H1 (cell line): ENCODE results near the gene VASP. TPM values are rescaled to one million over a fixed set of nuclear protein-coding genes. Genes with fewer than 3 reads are reported as not detected.

Experiments
- CTCF ChIA-PET: fragments of 300-600 bp; sonication (Branson Sonifier 250); formaldehyde crosslinking; loops from one replicate; lab custom pipeline; 2021; ENCODE audit not compliant: partially characterized antibody; lab: Charles Lee
- POLR2A ChIA-PET: fragments of 300-600 bp; sonication (Branson Sonifier 250); formaldehyde crosslinking; loops from one replicate; lab custom pipeline; 2021; ENCODE audit warnings: inconsistent platforms; ENCODE audit not compliant: partially characterized antibody; lab: Charles Lee
- DNase-seq, 2 experiments: peaks; one replicate each; pipeline versions ENCODE4 v3.0.0 to v3.0.0-alpha.2; 2010 to 2022; ENCODE audit warnings: low spot score in 2 of 2, low read depth in 1 of 2, mixed read lengths in 1 of 2
- FAIRE-seq: peaks from 2 replicates; lab custom pipeline; 2011; peaks lifted over from hg19 to GRCh38; lab: Jason Lieb, UNC
- H2AFZ ChIP-seq: 2 replicates; pipeline ENCODE4 v1.8.1; 2012; ENCODE audit warnings: low read length, inconsistent platforms
- H2AK5ac ChIP-seq: 2 replicates; pipeline ENCODE4 v1.6.1; 2013; ENCODE audit warnings: low read depth, low read length
- H2BK120ac ChIP-seq: replicated peaks from 2 replicates; pipeline ENCODE3; 2013; ENCODE audit warnings: low read depth, low read length, inconsistent platforms
- H2BK12ac ChIP-seq: 2 replicates; pipeline ENCODE4 v1.6.1; 2013; ENCODE audit warnings: low read depth, low read length
- H2BK15ac ChIP-seq: 2 replicates; pipeline ENCODE4 v1.6.1; 2013; ENCODE audit warnings: low read length
- H2BK20ac ChIP-seq: 2 replicates; pipeline ENCODE4 v1.6.1; 2013; ENCODE audit warnings: low read length
- H2BK5ac ChIP-seq: 2 replicates; pipeline ENCODE4 v1.6.1; 2013; ENCODE audit warnings: low read depth, low read length
- H3K14ac ChIP-seq: 2 replicates; pipeline ENCODE4 v1.6.1; 2013; ENCODE audit warnings: inconsistent platforms; ENCODE audit not compliant: insufficient read length
- H3K18ac ChIP-seq: 2 replicates; pipeline ENCODE4 v1.6.1; 2013; ENCODE audit warnings: low read length; ENCODE audit errors: extremely low read depth
- H3K23ac ChIP-seq: 2 replicates; pipeline ENCODE4 v1.6.1; 2013; ENCODE audit warnings: inconsistent platforms; ENCODE audit not compliant: insufficient read length
- H3K23me2 ChIP-seq: 2 replicates; pipeline ENCODE4 v1.6.1; 2013; ENCODE audit warnings: low read depth, low read length
- H3K27ac ChIP-seq: 2 replicates; pipeline ENCODE4 v1.6.1; 2011; ENCODE audit warnings: low read depth, low read length, inconsistent platforms
- H3K27me3 ChIP-seq, 4 experiments: replicated peaks in 1 of 4; 1 replicate in 1 of 4; 2 replicates in 3 of 4; pipeline versions ENCODE4 v1.6.1 to v1.8.1; 2011 to 2013; ENCODE audit warnings: low read length in 3 of 4, mild to moderate bottlenecking in 3 of 4, inconsistent platforms in 2 of 4, mixed read lengths in 2 of 4, moderate library complexity in 1 of 4; ENCODE audit not compliant: control insufficient read depth in 3 of 4, insufficient read depth in 3 of 4; ENCODE audit errors: extremely low read depth in 1 of 4
- H3K36me3 ChIP-seq, 4 experiments: 2 replicates each; pipeline versions ENCODE4 v1.6.1 to v1.8.1; 2011 to 2013; ENCODE audit warnings: mild to moderate bottlenecking in 4 of 4, low read length in 3 of 4, moderate library complexity in 2 of 4, control low read depth in 1 of 4, inconsistent platforms in 1 of 4; ENCODE audit not compliant: insufficient read depth in 4 of 4, control insufficient read depth in 2 of 4
- H3K4ac ChIP-seq: replicated peaks from 2 replicates; pipeline ENCODE3; 2013; ENCODE audit warnings: low read length, low read depth, mixed read lengths, inconsistent platforms; ENCODE audit not compliant: insufficient read length
- H3K4me1 ChIP-seq, 4 experiments: replicated peaks in 1 of 4; 1 replicate in 1 of 4; 2 replicates in 3 of 4; pipeline versions ENCODE4 v1.6.1 to v1.8.1; 2011 to 2013; ENCODE audit warnings: low read length in 3 of 4, inconsistent platforms in 2 of 4, mixed read lengths in 1 of 4; ENCODE audit not compliant: insufficient read depth in 4 of 4, control insufficient read depth in 3 of 4
- H3K4me2 ChIP-seq, 2 experiments: 2 replicates each; pipeline versions ENCODE4 v1.6.1 to v1.8.1; 2011 to 2013; ENCODE audit warnings: low read depth in 2 of 2, low read length in 2 of 2, control low read depth in 1 of 2, inconsistent platforms in 1 of 2, mild to moderate bottlenecking in 1 of 2; ENCODE audit not compliant: insufficient read depth in 1 of 2
- H3K4me3 ChIP-seq, 4 experiments: fragments of 200-600, 300-600 bp in 1 of 4; sonication (generic), shearing (Covaris generic), sonication (Bioruptor Twin) in 1 of 4; 2 replicates each; pipeline versions ENCODE4 v1.5.1 to v1.8.1; 2011 to 2016; ENCODE audit warnings: low read length in 4 of 4, low read depth in 3 of 4, control low read depth in 2 of 4, inconsistent platforms in 2 of 4, mild to moderate bottlenecking in 2 of 4, mixed read lengths in 1 of 4, moderate library complexity in 1 of 4; ENCODE audit not compliant: insufficient read depth in 2 of 4; ENCODE audit errors: extremely low read depth in 1 of 4
- H3K56ac ChIP-seq: replicated peaks from 2 replicates; pipeline ENCODE3; 2013; ENCODE audit warnings: low read depth, mild to moderate bottlenecking, mixed read lengths, low read length, inconsistent platforms; ENCODE audit not compliant: insufficient read length
- H3K79me1 ChIP-seq: 2 replicates; pipeline ENCODE4 v1.6.1; 2013; ENCODE audit warnings: low read depth, low read length, control low read depth
- H3K79me2 ChIP-seq, 2 experiments: 2 replicates each; pipeline versions ENCODE4 v1.6.1 to v1.8.1; 2012 to 2013; ENCODE audit warnings: low read length in 2 of 2, mild to moderate bottlenecking in 2 of 2, inconsistent platforms in 1 of 2; ENCODE audit not compliant: insufficient read depth in 2 of 2, control insufficient read depth in 1 of 2
- H3K9ac ChIP-seq, 4 experiments: replicated peaks in 1 of 4; 1 replicate in 1 of 4; 2 replicates in 3 of 4; pipeline versions ENCODE4 v1.6.1 to v1.8.1; 2011 to 2013; ENCODE audit warnings: low read depth in 3 of 4, low read length in 3 of 4, control low read depth in 2 of 4, mild to moderate bottlenecking in 2 of 4, moderate library complexity in 2 of 4, inconsistent platforms in 1 of 4; ENCODE audit errors: extremely low read depth in 1 of 4
- H3K9me3 ChIP-seq, 2 experiments: 2 replicates each; pipeline versions ENCODE4 v1.6.1 to v1.8.1; 2012 to 2013; ENCODE audit warnings: mild to moderate bottlenecking in 2 of 2, moderate library complexity in 2 of 2, control low read depth in 1 of 2, inconsistent platforms in 1 of 2, low read depth in 1 of 2, low read length in 1 of 2, mixed read lengths in 1 of 2; ENCODE audit not compliant: insufficient read depth in 2 of 2
- H4K20me1 ChIP-seq, 2 experiments: replicated peaks in 1 of 2; 2 replicates each; pipeline versions ENCODE3 to v1.8.1; 2011 to 2013; ENCODE audit warnings: inconsistent platforms in 2 of 2, low read length in 2 of 2, mild to moderate bottlenecking in 1 of 2; ENCODE audit not compliant: insufficient read depth in 2 of 2, control insufficient read depth in 1 of 2
- H4K5ac ChIP-seq: 2 replicates; pipeline ENCODE4 v1.6.1; 2013; ENCODE audit warnings: low read length, low read depth, mixed read lengths, inconsistent platforms; ENCODE audit not compliant: insufficient read length
- H4K8ac ChIP-seq: 2 replicates; pipeline ENCODE4 v1.8.0; 2013; ENCODE audit warnings: mild to moderate bottlenecking, moderate library complexity, low read length, inconsistent platforms; ENCODE audit not compliant: insufficient read depth; ENCODE audit errors: extremely low read depth
- H4K91ac ChIP-seq: replicated peaks from 2 replicates; pipeline ENCODE3; 2013; ENCODE audit warnings: low read length, mixed read lengths, inconsistent platforms; ENCODE audit not compliant: insufficient read length
- CTBP2 ChIP-seq: IDR thresholded peaks from 2 replicates; pipeline ENCODE4 v1.7.0; 2011; ENCODE audit warnings: borderline replicate concordance, mild to moderate bottlenecking, moderate library complexity, mixed read lengths, low read length; ENCODE audit not compliant: insufficient read depth, insufficient read length
- EZH2 ChIP-seq: fragments of 200-600 bp; sonication (generic); IDR thresholded peaks from 2 replicates; pipeline ENCODE4 v1.7.1; 2012; ENCODE audit warnings: low read depth, mild to moderate bottlenecking, moderate library complexity, low read length, inconsistent platforms; ENCODE audit not compliant: severe bottlenecking
- HDAC6 ChIP-seq: IDR thresholded peaks from one replicate; pipeline ENCODE4 v1.7.1; 2012; ENCODE audit warnings: low read depth, mild to moderate bottlenecking, inconsistent platforms, low read length, moderate library complexity
- KDM1A ChIP-seq: fragments of 200-600, 300-600 bp; sonication (generic); IDR thresholded peaks from 2 replicates; pipeline ENCODE4 v1.7.1; 2016; ENCODE audit warnings: mild to moderate bottlenecking, low read length, borderline replicate concordance
- RFX5 ChIP-seq: IDR thresholded peaks from 2 replicates; pipeline ENCODE4 v1.6.1; 2011; ENCODE audit warnings: low read depth, low read length, improper control_type of control experiment, borderline replicate concordance
- SAP30 ChIP-seq: fragments of 300-600 bp; sonication (generic); IDR thresholded peaks from 2 replicates; pipeline ENCODE4 v1.7.1; 2012; ENCODE audit warnings: low read length, moderate library complexity, mild to moderate bottlenecking, inconsistent platforms; ENCODE audit not compliant: insufficient read depth, insufficient replicate concordance
- SP1 ChIP-seq: IDR thresholded peaks from 2 replicates; pipeline ENCODE4 v1.6.1; 2011; ENCODE audit warnings: low read depth, low read length
- SP4 ChIP-seq: IDR thresholded peaks from 2 replicates; pipeline ENCODE4 v1.6.1; 2012; ENCODE audit warnings: low read length, inconsistent platforms
- TAF7 ChIP-seq: optimal IDR thresholded peaks from 2 replicates; pipeline ENCODE3; 2011; ENCODE audit warnings: low read depth, mild to moderate bottlenecking, inconsistent platforms, low read length, moderate library complexity, borderline replicate concordance
- USF2 ChIP-seq: IDR thresholded peaks from 2 replicates; pipeline ENCODE4 v1.6.1; 2011; ENCODE audit warnings: low read length, improper control_type of control experiment
- WGBS, 2 experiments: shearing (Covaris generic) in 1 of 2; methylation state at CpG; one replicate each; pipeline versions ENCODE4 v1.1.6 to v1.1.7; 2013 to 2015; ENCODE audit warnings: low lambda C conversion rate in 2 of 2, mixed read lengths in 2 of 2, inconsistent platforms in 1 of 2, low coverage in 1 of 2, missing lambda C conversion rate in 1 of 2; ENCODE audit not compliant: insufficient replicate concordance in 2 of 2, insufficient coverage in 1 of 2, insufficient read length in 1 of 2; ENCODE audit errors: extremely low coverage in 1 of 2, missing lambda C conversion rate in 1 of 2; 5-methylcytosine and 5-hydroxymethylcytosine counted together
- polyA plus RNA-seq, 7 experiments: library from polyadenylated mRNA; depleted of rRNA in 3 of 7; stranded (reverse) in 5 of 7; unstranded in 2 of 7; fragments of >200 nt in 5 of 7; fragments of 200-250 nt in 2 of 7; gene quantifications; 1 replicate in 5 of 7; 2 replicates in 1 of 7; 4 replicates in 1 of 7; pipeline versions ENCODE4 v1.2.1 to v1.2.3, GENCODE V29; 2011 to 2013; ENCODE audit warnings: missing spikeins in 2 of 7, mixed read lengths in 2 of 7
- total RNA-seq: library from RNA; stranded (reverse); fragmentation: NEBNext Ultra II Directional; extraction: Animal tissue kit (Norgen Biotek cat#: 25700); gene quantifications from 2 replicates; pipeline ENCODE4 v1.2.1, GENCODE V29; 2021

Gene VASP
- total and polyA plus RNA-seq, 2 of the 8 experiments (the other 6 are each of a cell fraction or from before 2014, with no cell fraction given): 89.7 to 135 TPM

- Histone ChIP-seq H3K79me2 (peaks cover 10 to 36% of the 10 kb centered on the region in 2 experiments; a peak in 3 of 4 replicates), H3K27me3 (no peaks in the 10 kb centered on the region), H3K56ac (no peak overlapping the region), H3K9ac (no peak overlapping the region), H3K79me1 (peaks cover 23% of the 10 kb centered on the region), H3K14ac (no peak overlapping the region), H3K36me3 (peaks cover 12 to 42% (median 21%) of the 10 kb centered on the region in 4 experiments), H3K4ac (no peak overlapping the region), H2BK15ac (no peak overlapping the region), H2BK20ac (no peak overlapping the region), H3K9me3 (no peaks in the 10 kb centered on the region), H2BK12ac (no peak overlapping the region), H3K4me2 (no peak overlapping the region), H3K27ac (no peak overlapping the region), H4K8ac (no peak overlapping the region; the same call in 1 of the 2 replicates), H2AFZ (no peak overlapping the region), H3K18ac (no peak overlapping the region), H3K23ac (no peak overlapping the region), H2AK5ac (no peak overlapping the region), H3K4me3 (no peak overlapping the region), H4K5ac (no peak overlapping the region), H2BK120ac (no peak overlapping the region), H4K91ac (no peak overlapping the region), H4K20me1 (peaks cover 16 to 29% of the 10 kb centered on the region in 2 experiments), H2BK5ac (no peak overlapping the region), H3K23me2 (no peaks in the 10 kb centered on the region), H3K4me1 (no peaks in the 10 kb centered on the region)
- WGBS, 2 experiments: 91% methylated on average over 44 of the region's 50 CpGs; no CpG with 5 or more reads in 1 of the 2 experiments
- CTCF ChIA-PET: interaction anchor here (0.6 to 2.9 kb wide), 4 partner anchors 23 to 124 kb away, joined by 3 to 8 read pairs (median 4); no protein-coding TSS in a partner anchor
- POLR2A ChIA-PET: interaction anchor here (1.4 kb wide), 1 partner anchor 11 kb away, joined by 3 read pairs; no protein-coding TSS in a partner anchor
- DNase-seq: no peak
- FAIRE-seq: no peak
- TF ChIP-seq RFX5 (no peak), USF2 (no peak), HDAC6 (no peak), SP1 (no peak), SP4 (no peak), KDM1A (no peak), EZH2 (no peak), CTBP2 (no peak), SAP30 (no peak), TAF7 (no peak)
These were observed 10.6 kb downstream of the VASP start for GRCh38 chr19:45517641-45518468.
